SJSA1 (cell line): ENCODE results near the gene LGALS3BP. TPM values are rescaled to one million over a fixed set of nuclear protein-coding genes. Genes with fewer than 3 reads are reported as not detected.

Source experiments
- DNase-seq, 2 experiments: peaks; one replicate each; pipeline ENCODE4 v3.0.0-alpha.2; 2015 to 2020; ENCODE audit warnings: low spot score in 2 of 2, low read depth in 1 of 2
- H3K27ac ChIP-seq: fragments of 250-450 bp; sonication (Bioruptor Pico); 2 replicates; pipeline ENCODE4 v1.5.1; 2020; ENCODE audit warnings: mild to moderate bottlenecking, moderate library complexity
- H3K27me3 ChIP-seq: fragments of 250-450 bp; sonication (Bioruptor Pico); replicated peaks from 2 replicates; pipeline ENCODE4 v1.5.1; 2020; ENCODE audit warnings: mild to moderate bottlenecking, moderate library complexity
- H3K36me3 ChIP-seq: fragments of 250-450 bp; sonication (Bioruptor Pico); 2 replicates; pipeline ENCODE4 v1.5.1; 2020; ENCODE audit warnings: mild to moderate bottlenecking
- H3K4me1 ChIP-seq: fragments of 250-450 bp; sonication (Bioruptor Pico); replicated peaks from 2 replicates; pipeline ENCODE4 v1.6.1; 2021; ENCODE audit warnings: mild to moderate bottlenecking
- H3K4me3 ChIP-seq: fragments of 250-450 bp; sonication (Bioruptor Pico); 2 replicates; pipeline ENCODE4 v1.5.1; 2020; ENCODE audit warnings: mild to moderate bottlenecking
- H3K9me3 ChIP-seq: fragments of 250-450 bp; sonication (Bioruptor Pico); replicated peaks from 2 replicates; pipeline ENCODE4 v1.5.1; 2020; ENCODE audit warnings: mild to moderate bottlenecking
- total RNA-seq: library from RNA; depleted of rRNA; stranded (reverse); fragments of >200 nt; shearing (Covaris generic); gene quantifications from 2 replicates; pipeline ENCODE4 v1.2.3, GENCODE V29; 2014

LGALS3BP gene
- total RNA-seq, 1 experiment from 2014 or later = 485 TPM

GRCh38 chr17:79007504-79008381 is 28.0 kb upstream of the LGALS3BP start:
- Histone ChIP-seq H3K36me3 (peaks cover 34% of the 10 kb centered on the region), H3K27me3 (no peaks in the 10 kb centered on the region), H3K4me3 (no peak overlapping the region), H3K27ac (no peak overlapping the region), H3K9me3 (no peaks in the 10 kb centered on the region), H3K4me1 (peaks cover 22% of the 10 kb centered on the region)
- peak in 1 of 2 experiments; percentile 40 for DNase-seq

- Histone ChIP-seq H3K36me3 (peaks cover 42% of the 10 kb centered on the region), H3K4me3 (no peak overlapping the region), H3K9me3 (no peaks in the 10 kb centered on the region), H3K4me1 (peaks cover 22% of the 10 kb centered on the region), H3K27me3 (no peaks in the 10 kb centered on the region), H3K27ac (no peak overlapping the region)
- DNase-seq = no peak
These were observed 27.2 kb upstream of the LGALS3BP start for GRCh38 chr17:79006794-79007503.

GRCh38 chr17:79006046-79006445 is 26.3 kb upstream of the LGALS3BP start:
- Histone ChIP-seq H3K4me1 (peaks cover 15% of the 10 kb centered on the region), H3K27ac (no peak overlapping the region), H3K9me3 (no peaks in the 10 kb centered on the region), H3K36me3 (peaks cover 48% of the 10 kb centered on the region), H3K27me3 (no peaks in the 10 kb centered on the region), H3K4me3 (no peak overlapping the region)
- no peak for DNase-seq

- Histone ChIP-seq H3K4me3 (no peak overlapping the region), H3K27me3 (no peaks in the 10 kb centered on the region), H3K36me3 (peaks cover 56% of the 10 kb centered on the region), H3K9me3 (no peaks in the 10 kb centered on the region), H3K27ac (no peak overlapping the region), H3K4me1 (peaks cover 15% of the 10 kb centered on the region)
- DNase-seq = no peak
These were observed 25.5 kb upstream of the LGALS3BP start for GRCh38 chr17:79005063-79005861.

GRCh38 chr17:79003661-79004411 is 24.1 kb upstream of the LGALS3BP start:
- no peaks in the 10 kb centered on the region for H3K9me3 ChIP-seq
- no peaks in the 10 kb centered on the region for H3K27me3 ChIP-seq
- H3K4me1 ChIP-seq = peaks cover 8% of the 10 kb centered on the region
- no peak for DNase-seq
- H3K27ac ChIP-seq = no peak overlapping the region
- no peak overlapping the region for H3K4me3 ChIP-seq
- peaks cover 63% of the 10 kb centered on the region for H3K36me3 ChIP-seq

- H3K27me3 ChIP-seq = no peaks in the 10 kb centered on the region
- no peak overlapping the region for H3K27ac ChIP-seq
- peaks cover 63% of the 10 kb centered on the region for H3K36me3 ChIP-seq
- H3K4me3 ChIP-seq = no peak overlapping the region
- no peaks in the 10 kb centered on the region for H3K9me3 ChIP-seq
- no peak for DNase-seq
- no peaks in the 10 kb centered on the region; the same call in 1 of the 2 replicates for H3K4me1 ChIP-seq
These were observed 23.3 kb upstream of the LGALS3BP start for GRCh38 chr17:79002796-79003593.

- H3K27me3 ChIP-seq = no peaks in the 10 kb centered on the region
- no peaks in the 10 kb centered on the region for H3K4me1 ChIP-seq
- H3K4me3 ChIP-seq = no peak overlapping the region
- H3K36me3 ChIP-seq = peaks cover 63% of the 10 kb centered on the region
- no peak overlapping the region for H3K27ac ChIP-seq
- H3K9me3 ChIP-seq = no peaks in the 10 kb centered on the region
- DNase-seq = no peak
These were observed 22.6 kb upstream of the LGALS3BP start for GRCh38 chr17:79002291-79002690.

GRCh38 chr17:79001190-79002020 is 21.7 kb upstream of the LGALS3BP start:
- Histone ChIP-seq H3K4me3 (no peak overlapping the region), H3K4me1 (no peaks in the 10 kb centered on the region), H3K36me3 (peaks cover 66% of the 10 kb centered on the region), H3K9me3 (no peaks in the 10 kb centered on the region), H3K27me3 (no peaks in the 10 kb centered on the region), H3K27ac (no peak overlapping the region)
- DNase-seq = no peak

GRCh38 chr17:79000396-79001189 is 20.9 kb upstream of the LGALS3BP start:
- no peak overlapping the region for H3K4me3 ChIP-seq

GRCh38 chr17:78999947-79000395 is 20.2 kb upstream of the LGALS3BP start:
- H3K27ac ChIP-seq = no peak overlapping the region
- no peak overlapping the region for H3K4me3 ChIP-seq
- no peak for DNase-seq
- no peaks in the 10 kb centered on the region for H3K9me3 ChIP-seq
- no peaks in the 10 kb centered on the region for H3K4me1 ChIP-seq
- no peaks in the 10 kb centered on the region for H3K27me3 ChIP-seq
- peaks cover 77% of the 10 kb centered on the region for H3K36me3 ChIP-seq

More at GRCh38 chr17:79000396-79001189, 20.9 kb upstream of the LGALS3BP start:
- Histone ChIP-seq H3K27ac (no peak overlapping the region), H3K9me3 (no peaks in the 10 kb centered on the region), H3K36me3 (peaks cover 71% of the 10 kb centered on the region), H3K4me1 (no peaks in the 10 kb centered on the region), H3K27me3 (no peaks in the 10 kb centered on the region)
- DNase-seq = no peak

- H3K4me1 ChIP-seq = no peaks in the 10 kb centered on the region
- no peaks in the 10 kb centered on the region for H3K9me3 ChIP-seq
- H3K36me3 ChIP-seq = peaks cover 85% of the 10 kb centered on the region
- no peak overlapping the region for H3K4me3 ChIP-seq
- no peak overlapping the region for H3K27ac ChIP-seq
- no peak for DNase-seq
- H3K27me3 ChIP-seq = no peaks in the 10 kb centered on the region
These were observed 19.5 kb upstream of the LGALS3BP start for GRCh38 chr17:78999056-78999768.
